ENCODE measurements around the gene SUN5. TPM values are rescaled to one million over a fixed set of nuclear protein-coding genes. Genes with fewer than 3 reads are reported as not detected.
"Not testable (repeated sequence)": the region's sequence is repeated elsewhere in the genome, so short reads cannot be mapped to it uniquely, and the experiment has no call there.

SUN5 gene
- total and polyA plus RNA-seq, 4 donors = not detected

DNA sequence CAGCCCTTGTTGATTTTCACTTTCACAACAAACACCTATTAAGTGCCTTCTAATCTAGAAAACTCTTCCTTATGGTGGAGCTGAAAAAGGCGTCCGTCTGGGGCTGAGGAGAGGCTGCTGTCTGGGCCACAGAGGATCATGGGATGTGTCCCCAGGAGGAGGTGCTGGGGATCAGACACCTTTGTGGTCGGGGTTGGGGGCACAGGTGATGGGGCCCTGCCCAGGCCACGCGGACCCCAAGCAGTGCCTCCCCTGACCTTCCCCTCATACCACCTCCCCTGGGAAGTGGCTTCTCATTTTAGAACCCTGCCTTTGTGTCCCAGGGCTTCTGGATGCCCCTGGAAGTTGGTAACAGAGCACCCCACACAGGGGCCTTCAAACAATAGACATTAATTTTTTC is 41.1 kb downstream of the SUN5 start:
- Histone ChIP-seq H3K9me3 (ENCODE audit: control insufficient read depth in 4 of 4, low read length in 3 of 4) (peaks cover 0 to 2% (median 0%) of the 10 kb centered on the region in 4 donors), H3K4me3 (ENCODE audit: low read depth in 1 of 3, low read length in 3 of 3) (no peak overlapping the region), H3K9ac (ENCODE audit: low read depth in 1 of 2, low read length in 2 of 2) (no peak overlapping the region), H3K27me3 (ENCODE audit: control insufficient read depth in 4 of 4, insufficient read depth in 4 of 4, low read length in 3 of 4) (no peaks in the 10 kb centered on the region), H3K4me1 (ENCODE audit: control insufficient read depth in 4 of 4, insufficient read depth in 4 of 4, low read length in 3 of 4) (no peaks in the 10 kb centered on the region), H3K27ac (ENCODE audit: low read depth in 1 of 2, low read length in 2 of 2) (no peak overlapping the region), H3K36me3 (ENCODE audit: control insufficient read depth in 4 of 4, insufficient read depth in 3 of 4, low read depth in 1 of 4, low read length in 3 of 4) (no peaks in the 10 kb centered on the region)
- no peak for TF ChIP-seq RAD21 (IDR thresholded peaks at IDR 0.05)
- TF ChIP-seq, protein P1, sequence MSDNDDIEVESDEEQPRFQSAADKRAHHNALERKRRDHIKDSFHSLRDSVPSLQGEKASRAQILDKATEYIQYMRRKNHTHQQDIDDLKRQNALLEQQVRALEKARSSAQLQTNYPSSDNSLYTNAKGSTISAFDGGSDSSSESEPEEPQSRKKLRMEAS (IDR thresholded peaks at IDR 0.05) = no peak
- no peak for TF ChIP-seq GABPA (IDR thresholded peaks at IDR 0.05 in 1 of 2, conservative IDR thresholded peaks at IDR 0.05 in 1 of 2)
- TF ChIP-seq YY1 (IDR thresholded peaks at IDR 0.05) = no peak
- TF ChIP-seq, protein P2, sequence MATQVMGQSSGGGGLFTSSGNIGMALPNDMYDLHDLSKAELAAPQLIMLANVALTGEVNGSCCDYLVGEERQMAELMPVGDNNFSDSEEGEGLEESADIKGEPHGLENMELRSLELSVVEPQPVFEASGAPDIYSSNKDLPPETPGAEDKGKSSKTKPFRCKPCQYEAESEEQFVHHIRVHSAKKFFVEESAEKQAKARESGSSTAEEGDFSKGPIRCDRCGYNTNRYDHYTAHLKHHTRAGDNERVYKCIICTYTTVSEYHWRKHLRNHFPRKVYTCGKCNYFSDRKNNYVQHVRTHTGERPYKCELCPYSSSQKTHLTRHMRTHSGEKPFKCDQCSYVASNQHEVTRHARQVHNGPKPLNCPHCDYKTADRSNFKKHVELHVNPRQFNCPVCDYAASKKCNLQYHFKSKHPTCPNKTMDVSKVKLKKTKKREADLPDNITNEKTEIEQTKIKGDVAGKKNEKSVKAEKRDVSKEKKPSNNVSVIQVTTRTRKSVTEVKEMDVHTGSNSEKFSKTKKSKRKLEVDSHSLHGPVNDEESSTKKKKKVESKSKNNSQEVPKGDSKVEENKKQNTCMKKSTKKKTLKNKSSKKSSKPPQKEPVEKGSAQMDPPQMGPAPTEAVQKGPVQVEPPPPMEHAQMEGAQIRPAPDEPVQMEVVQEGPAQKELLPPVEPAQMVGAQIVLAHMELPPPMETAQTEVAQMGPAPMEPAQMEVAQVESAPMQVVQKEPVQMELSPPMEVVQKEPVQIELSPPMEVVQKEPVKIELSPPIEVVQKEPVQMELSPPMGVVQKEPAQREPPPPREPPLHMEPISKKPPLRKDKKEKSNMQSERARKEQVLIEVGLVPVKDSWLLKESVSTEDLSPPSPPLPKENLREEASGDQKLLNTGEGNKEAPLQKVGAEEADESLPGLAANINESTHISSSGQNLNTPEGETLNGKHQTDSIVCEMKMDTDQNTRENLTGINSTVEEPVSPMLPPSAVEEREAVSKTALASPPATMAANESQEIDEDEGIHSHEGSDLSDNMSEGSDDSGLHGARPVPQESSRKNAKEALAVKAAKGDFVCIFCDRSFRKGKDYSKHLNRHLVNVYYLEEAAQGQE (IDR thresholded peaks at IDR 0.05) = no peak
- TF ChIP-seq FOXA2 (IDR thresholded peaks at IDR 0.05) = no peak
- no peak for TF ChIP-seq NR2F2 (IDR thresholded peaks at IDR 0.05)
- TF ChIP-seq, protein P3, sequence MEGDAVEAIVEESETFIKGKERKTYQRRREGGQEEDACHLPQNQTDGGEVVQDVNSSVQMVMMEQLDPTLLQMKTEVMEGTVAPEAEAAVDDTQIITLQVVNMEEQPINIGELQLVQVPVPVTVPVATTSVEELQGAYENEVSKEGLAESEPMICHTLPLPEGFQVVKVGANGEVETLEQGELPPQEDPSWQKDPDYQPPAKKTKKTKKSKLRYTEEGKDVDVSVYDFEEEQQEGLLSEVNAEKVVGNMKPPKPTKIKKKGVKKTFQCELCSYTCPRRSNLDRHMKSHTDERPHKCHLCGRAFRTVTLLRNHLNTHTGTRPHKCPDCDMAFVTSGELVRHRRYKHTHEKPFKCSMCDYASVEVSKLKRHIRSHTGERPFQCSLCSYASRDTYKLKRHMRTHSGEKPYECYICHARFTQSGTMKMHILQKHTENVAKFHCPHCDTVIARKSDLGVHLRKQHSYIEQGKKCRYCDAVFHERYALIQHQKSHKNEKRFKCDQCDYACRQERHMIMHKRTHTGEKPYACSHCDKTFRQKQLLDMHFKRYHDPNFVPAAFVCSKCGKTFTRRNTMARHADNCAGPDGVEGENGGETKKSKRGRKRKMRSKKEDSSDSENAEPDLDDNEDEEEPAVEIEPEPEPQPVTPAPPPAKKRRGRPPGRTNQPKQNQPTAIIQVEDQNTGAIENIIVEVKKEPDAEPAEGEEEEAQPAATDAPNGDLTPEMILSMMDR (IDR thresholded peaks at IDR 0.05; ENCODE audit: low read depth, low read length, missing input control) = no peak
- TF ChIP-seq EGR1 (IDR thresholded peaks at IDR 0.05; ENCODE audit: low read depth in 2 of 2) = no peak
- TF ChIP-seq HNF4A (conservative IDR thresholded peaks at IDR 0.05) = no peak
- no peak for TF ChIP-seq RXRA (IDR thresholded peaks at IDR 0.05)
- TF ChIP-seq HNF4G (IDR thresholded peaks at IDR 0.05) = no peak
- TF ChIP-seq SP1 (IDR thresholded peaks at IDR 0.05) = no peak
- TF ChIP-seq, protein P4, sequence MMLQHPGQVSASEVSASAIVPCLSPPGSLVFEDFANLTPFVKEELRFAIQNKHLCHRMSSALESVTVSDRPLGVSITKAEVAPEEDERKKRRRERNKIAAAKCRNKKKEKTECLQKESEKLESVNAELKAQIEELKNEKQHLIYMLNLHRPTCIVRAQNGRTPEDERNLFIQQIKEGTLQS (IDR thresholded peaks at IDR 0.05) = no peak
- TF ChIP-seq TAF1 (conservative IDR thresholded peaks at IDR 0.05) = no peak
- no peak for TF ChIP-seq FOXA1 (IDR thresholded peaks at IDR 0.05)
- no peak for TF ChIP-seq JUND (IDR thresholded peaks at IDR 0.05)
- TF ChIP-seq, protein P5, sequence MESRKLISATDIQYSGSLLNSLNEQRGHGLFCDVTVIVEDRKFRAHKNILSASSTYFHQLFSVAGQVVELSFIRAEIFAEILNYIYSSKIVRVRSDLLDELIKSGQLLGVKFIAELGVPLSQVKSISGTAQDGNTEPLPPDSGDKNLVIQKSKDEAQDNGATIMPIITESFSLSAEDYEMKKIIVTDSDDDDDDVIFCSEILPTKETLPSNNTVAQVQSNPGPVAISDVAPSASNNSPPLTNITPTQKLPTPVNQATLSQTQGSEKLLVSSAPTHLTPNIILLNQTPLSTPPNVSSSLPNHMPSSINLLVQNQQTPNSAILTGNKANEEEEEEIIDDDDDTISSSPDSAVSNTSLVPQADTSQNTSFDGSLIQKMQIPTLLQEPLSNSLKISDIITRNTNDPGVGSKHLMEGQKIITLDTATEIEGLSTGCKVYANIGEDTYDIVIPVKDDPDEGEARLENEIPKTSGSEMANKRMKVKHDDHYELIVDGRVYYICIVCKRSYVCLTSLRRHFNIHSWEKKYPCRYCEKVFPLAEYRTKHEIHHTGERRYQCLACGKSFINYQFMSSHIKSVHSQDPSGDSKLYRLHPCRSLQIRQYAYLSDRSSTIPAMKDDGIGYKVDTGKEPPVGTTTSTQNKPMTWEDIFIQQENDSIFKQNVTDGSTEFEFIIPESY (IDR thresholded peaks at IDR 0.05) = no peak
- 85% methylated on average over 5 of the region's 5 CpGs for WGBS
- no peak for DNase-seq (ENCODE audit: low spot score)

DNA sequence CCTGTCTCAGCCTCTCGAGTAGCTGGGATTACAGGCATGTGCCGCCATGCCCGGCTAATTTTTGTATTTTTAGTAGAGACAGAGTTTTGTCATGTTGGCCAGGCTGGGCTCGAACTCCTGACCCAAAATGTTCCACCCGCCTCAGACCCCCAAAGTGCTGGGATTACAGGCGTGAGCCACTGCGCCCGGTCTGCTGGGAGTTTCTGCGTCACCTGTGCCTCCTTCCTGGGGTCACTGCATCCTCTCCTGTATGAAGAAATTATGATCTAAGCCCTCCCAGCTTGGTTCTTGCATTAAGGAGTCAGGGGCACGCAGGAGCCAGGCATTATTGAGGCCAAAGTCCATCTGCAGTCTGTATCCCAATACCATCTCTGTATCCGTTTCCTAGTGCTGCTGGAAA is 41.6 kb downstream of the SUN5 start:
- H3K27me3 ChIP-seq (ENCODE audit: control insufficient read depth in 4 of 4, insufficient read depth in 4 of 4, low read length in 3 of 4); DNase-seq (ENCODE audit: low spot score); H3K36me3 ChIP-seq (ENCODE audit: control insufficient read depth in 4 of 4, insufficient read depth in 3 of 4, low read depth in 1 of 4, low read length in 3 of 4); H3K9me3 ChIP-seq (ENCODE audit: control insufficient read depth in 4 of 4, low read length in 3 of 4); H3K4me1 ChIP-seq (ENCODE audit: control insufficient read depth in 4 of 4, insufficient read depth in 4 of 4, low read length in 3 of 4); H3K27ac ChIP-seq (ENCODE audit: low read depth in 1 of 2, low read length in 2 of 2); H3K4me3 ChIP-seq (ENCODE audit: low read depth in 1 of 3, low read length in 3 of 3); H3K9ac ChIP-seq (ENCODE audit: low read depth in 1 of 2, low read length in 2 of 2): not testable (repeated sequence)
- WGBS = 84% methylated on average over 11 of the region's 11 CpGs
